ENCODE data around the gene C2CD3. TPM values are rescaled to one million over a fixed set of nuclear protein-coding genes. Genes with fewer than 3 reads are reported as not detected.

Gene C2CD3, protein sequence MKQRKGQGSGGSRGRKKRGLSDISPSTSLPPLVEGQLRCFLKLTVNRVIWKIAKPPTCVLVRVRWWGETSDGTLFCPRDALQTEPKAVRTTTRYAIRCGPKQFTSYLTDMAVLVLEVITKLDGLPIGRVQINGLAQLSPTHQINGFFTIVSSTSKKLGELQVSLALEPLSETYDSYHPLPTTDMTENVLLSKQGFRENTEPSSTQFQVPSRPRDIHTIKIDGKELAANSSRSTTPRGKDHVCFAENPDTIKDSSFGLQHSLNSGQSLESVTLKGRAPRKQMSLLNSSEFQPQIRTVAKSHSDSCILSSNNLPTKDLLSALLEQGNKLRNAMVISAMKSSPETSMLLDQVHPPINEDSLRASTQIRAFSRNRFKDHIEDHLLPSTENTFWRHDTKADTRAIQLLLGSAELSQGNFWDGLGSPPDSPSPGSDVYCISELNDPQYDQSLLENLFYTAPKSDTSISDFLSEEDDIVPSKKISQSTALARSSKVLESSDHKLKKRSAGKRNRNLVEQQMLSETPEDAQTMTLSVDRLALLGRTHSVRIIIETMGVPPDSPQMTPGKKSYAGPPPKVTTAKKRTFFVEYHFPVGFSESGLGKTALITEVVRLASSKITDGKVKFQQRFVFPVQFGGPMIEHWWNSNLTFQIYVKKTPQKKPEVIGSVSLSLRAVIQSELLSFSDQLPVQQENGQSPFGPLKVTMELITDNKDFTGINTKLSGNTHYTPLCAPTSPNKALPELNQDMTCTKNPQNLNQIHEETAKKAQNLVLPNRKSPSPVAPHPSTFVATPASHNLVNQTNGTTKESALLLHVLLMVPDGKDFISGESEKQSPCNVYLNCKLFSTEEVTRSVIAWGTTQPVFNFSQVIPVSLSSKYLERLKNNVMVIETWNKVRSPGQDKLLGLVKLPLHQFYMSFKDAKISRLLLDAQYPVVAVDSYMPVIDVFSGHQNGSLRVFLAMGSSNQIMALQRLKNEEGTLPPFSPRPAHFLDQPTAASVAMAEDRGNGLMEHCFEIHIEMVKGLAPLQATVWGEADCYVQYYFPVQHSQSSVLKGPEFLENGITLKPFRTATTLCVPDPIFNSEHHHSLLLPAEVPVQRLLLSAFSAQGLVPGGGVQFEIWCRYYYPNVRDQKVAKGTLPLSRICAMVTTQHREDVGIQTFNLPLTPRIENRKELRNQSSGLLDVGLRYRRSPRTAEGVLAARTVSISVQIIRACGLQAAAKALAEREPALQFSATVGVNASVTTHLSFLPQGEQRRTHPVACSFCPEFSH (N-terminal part only)
- total RNA-seq = 8.1 and 10.5 TPM in 2 replicates

GRCh38 chr11:74170694-74171629 lies at the start of gene C2CD3, which contains the start of gene PPME1:
C2CD3 (minus strand) TSS chr11:74171002; CDS start chr11:74170792, 210 bp downstream.
PPME1 (plus strand) TSS chr11:74171289; CDS start chr11:74171422, 133 bp downstream.

DNA sequence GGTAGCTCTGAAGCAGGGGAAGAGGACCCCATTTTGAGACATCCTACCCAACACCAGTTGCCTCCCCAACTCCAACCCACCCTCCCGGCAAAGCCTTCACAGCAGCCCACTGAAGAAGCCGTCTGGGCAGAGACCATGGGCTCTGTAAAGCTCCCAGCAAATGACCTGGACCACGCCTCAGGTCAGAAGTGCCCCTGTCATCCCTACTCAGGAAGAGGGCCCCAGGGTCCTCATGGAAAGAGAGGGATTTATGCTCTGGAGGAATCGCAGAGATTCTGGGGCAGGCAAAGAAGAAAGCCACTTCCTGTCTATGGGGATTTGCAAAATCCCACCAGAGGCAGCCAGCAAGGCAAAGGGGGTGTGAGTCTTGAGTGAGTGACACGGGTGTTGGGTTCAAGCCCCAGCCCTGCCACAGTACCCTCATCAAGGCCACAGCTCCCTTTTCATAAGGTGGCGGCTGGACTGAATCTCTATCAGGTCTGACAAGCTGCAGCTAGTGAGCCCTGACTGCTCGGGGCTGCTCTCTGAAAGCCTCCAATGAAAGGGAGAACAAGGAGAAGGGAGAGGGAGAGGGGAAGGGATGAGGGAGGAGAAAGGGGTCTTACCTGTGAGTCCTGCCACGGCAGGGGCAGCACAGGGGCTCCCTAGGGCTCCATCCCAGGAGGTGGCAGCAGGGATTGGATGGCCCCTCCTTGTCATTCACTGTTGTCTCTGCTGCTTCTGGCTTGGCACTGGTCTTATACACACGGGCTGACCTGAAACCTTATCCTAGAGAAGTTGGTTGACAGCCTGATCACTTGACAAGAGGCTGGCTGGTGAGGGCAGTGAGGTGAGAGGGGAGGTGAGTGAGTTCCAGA lies 162.2 kb downstream of the C2CD3 start, which contains the start of gene UCP3:
TSS of gene UCP3 (minus strand) at position 713 of the 857 bp plus-strand sequence. CDS start 2,043 bp downstream, outside the sequence.

DNA sequence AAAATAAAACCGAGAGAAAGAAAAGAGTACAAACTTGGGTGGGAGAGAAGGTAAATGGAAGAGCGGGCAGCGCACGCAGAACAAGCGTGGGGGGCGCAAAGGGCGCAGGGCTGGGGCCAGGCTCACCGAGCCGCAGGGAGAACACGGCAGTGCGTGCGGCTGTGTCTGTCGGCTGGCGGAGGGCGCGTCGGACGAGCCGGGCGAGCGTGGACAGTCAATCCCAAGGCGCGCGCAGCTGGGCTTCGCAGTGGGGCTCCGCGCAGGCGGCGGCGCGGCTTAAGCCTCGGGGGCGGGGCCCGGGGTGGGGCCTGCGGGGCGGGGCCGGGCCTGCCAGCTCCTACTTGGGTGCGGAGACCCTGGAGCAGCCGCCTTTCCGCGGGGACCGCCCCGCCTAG lies 188.2 kb downstream of the C2CD3 start, which contains the start of gene UCP2:
TSS of gene UCP2 (minus strand) at position 249 of the 395 bp plus-strand sequence. CDS start 4,465 bp downstream, outside the sequence.

Other genes with a start within 250 kb of the C2CD3 start
- not detected in 2 replicates for gene DNAJB13, start 220.0 kb downstream of the C2CD3 start, total RNA-seq
- gene UCP2, start 188.2 kb downstream of the C2CD3 start, total RNA-seq = 0.49 and 0.90 TPM in 2 replicates
- gene UCP3, start 161.9 kb downstream of the C2CD3 start, total RNA-seq = not detected in 2 replicates
- gene PPME1, start 287 bp upstream of the C2CD3 start, total RNA-seq = 30.0 and 36.8 TPM in 2 replicates
- 8.1 and 18.3 TPM in 2 replicates for gene P4HA3, start 140.6 kb upstream of the C2CD3 start, total RNA-seq
- 0.72 and 1.8 TPM in 2 replicates for gene PGM2L1, start 227.4 kb upstream of the C2CD3 start, total RNA-seq

Measured in cardiac atrium fibroblast (primary cell).